NCI-H2107 treated with DMSO at 0.1 percent for 48 hours (cell line): ENCODE data around the gene C1orf105.

ENCODE experiments used
- DNase-seq: peaks from one replicate; lab custom pipeline; 2025; ENCODE audit not compliant: unreplicated experiment; lab: John Stamatoyannopoulos, UW

The C1orf105 gene

DNA sequence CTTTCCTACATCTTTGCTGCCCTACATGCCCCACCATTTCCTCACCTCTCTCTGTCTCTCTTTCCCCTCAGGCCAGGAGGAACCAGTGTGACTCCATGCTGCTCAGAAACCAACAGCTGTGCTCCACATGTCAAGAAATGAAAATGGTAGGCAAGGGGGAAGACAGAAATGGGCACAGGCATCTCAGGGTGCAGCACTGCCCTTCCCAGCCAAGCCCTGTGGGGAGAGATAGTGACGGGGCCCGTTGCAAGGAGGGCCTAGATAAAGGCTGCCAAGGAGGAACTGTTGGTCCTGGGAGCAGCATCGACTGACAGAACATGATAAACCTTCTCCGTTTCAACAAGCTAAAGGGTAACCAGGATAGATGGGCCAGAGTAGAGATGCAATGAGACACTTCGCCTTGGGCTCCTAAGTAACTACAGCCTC, 35.9 kb downstream of the C1orf105 start:
- DNase-seq, result no peak

DNA sequence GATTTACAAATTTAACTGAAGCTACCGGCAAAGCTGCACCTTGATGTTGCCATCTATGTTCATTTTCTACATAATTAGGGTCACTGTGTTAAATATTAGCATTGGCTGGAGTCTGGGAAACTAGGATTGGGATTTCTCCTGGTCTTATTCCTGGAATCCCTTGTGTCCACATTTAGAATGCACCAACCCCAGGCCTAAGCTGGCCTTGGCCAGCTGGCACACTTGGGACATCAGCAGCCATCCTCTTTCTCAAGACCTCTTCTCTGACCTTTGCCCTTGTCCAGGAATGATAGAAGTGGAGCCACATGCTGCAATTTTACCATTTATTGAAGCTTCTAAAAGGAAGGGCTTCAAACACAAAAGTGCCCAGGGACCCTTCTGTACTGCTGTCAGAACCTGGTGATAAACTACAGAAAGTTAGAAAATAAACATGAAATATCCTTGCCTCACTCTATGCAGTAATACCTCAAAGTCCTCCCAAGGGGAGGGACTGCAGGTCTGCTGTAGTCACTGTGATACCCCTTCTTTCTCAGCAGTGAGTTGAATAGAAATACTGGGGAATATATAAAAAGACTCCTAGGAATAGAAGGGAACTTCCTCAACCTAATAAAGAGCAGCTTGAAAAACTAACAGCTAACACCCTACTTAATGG, 37.1 kb downstream of the C1orf105 start:
- no peak for DNase-seq

DNA sequence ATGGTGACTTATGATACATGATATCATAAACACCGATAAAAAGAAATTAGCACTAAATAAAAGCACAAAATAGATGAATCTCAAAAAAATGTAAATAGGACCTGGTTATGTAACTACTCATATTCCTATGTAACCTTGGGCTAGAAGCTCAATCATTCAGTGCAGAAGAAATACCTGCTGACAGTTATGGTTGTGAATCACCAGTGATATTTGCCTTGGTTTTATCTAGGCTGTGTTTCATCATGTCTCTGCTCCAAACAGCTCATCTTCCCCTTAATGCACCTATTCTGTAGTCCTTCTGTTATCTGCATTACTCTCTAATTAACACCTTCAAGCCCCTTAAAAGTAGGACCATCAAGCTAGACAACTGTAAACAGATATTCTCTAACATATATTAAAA, 39.7 kb downstream of the C1orf105 start:
- DNase-seq, result no peak

DNA sequence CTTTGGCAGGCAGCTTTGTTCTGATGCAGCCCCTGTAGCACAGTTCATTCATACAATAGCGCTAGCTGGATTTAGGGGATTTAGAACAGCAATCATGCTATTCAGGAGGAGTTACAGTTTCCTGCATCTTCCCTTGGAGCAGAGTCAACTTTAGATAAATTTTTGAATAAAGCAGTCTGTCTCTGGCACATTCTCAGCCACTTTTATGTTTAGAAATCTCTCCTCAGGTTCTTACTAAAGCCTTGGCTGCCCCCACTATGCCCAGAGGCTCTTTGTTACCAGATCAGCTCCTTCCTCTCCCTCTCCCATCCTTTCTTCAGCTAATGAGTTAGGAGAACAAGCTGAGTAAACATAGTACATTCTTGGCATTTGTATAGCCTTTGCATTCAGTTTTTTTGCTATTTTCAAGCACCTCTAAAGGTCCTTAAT, 40.4 kb downstream of the C1orf105 start:
- DNase-seq, result no peak

DNA sequence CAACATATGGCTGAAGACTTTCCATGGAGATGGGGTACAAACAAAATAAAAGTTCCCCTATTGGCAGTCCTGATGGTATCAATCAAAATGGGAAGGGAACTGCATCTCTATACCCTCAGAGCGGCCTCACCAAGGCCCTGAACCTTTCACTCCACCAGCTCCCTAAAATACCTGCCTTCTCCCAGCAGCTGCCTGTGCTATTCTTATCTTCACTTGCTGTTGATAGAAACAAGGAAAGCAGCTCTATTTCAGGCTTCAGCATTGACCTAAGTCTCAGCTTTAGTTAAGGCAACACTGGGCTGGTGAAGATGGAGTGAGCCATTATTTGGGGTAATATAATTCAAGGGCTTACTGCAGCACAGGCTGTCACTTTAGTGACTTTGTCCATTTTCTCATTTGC, 45.1 kb downstream of the C1orf105 start:
- no peak for DNase-seq

DNA sequence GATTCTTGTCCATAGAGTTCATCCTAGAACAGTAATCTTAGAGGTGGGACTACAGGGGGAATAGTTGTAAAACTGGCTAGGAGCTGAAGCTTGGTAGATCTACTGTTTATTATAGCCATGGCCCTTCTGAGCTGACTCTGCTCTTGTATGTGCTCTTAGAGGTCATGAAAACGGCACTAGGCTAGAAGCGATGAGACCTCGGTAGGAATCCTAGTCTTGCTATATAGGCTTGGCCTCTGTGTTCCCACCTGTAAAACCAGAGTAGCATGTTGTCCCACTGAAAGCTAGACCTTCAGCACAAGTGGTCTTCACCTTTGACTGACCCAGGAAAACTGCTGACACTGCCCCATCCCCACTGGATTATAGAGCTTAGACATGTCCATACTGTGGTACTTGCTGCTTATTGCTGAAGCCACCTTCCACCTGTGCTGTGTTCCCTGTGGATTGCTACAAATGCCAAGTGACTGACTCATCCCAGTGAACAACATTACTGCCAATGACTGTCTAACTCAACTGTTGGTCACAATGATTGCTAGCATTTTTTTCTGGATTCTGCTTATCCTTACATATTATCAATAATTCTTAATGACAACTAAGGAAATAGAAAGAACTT, 46.4 kb downstream of the C1orf105 start:
- DNase-seq, result no peak

DNA sequence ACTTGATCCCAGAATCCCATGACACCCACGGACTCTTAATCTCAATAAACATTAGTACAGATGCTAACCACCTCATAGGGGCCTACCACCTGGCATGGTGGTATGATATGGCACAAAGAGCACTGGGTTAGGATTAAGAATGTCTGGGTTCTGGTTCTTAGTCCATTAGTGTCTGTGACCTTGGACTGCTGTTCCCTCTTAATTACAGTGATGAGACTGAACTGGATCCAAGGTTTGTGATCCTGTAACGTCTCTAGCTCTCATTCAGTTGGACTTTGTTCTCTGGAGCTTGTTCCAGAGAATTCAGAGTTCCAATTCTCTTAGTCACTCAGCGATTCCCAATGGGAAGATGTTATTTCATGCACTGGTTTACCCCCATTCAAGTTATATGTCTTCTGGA, 47.0 kb downstream of the C1orf105 start:
- DNase-seq, result no peak

DNA sequence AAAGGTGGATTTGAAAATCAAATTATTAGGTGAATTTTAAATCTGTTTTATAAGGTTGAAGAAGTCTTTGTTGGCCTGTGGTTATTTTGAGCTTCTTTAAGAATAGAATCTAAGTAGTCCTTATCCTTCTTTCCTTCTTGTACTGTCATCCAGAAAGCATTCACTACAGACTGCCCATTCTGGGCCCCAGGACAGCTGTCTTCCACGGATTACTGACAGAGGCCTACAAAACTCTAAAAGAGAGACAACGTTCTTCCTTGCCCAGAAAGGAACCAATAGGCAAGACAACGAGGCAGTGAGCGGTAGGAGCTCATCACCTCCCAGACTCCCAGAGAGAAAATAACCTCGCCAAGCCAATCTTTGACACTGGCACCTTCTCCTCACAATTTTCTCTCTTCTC, 47.8 kb downstream of the C1orf105 start:
- DNase-seq, result no peak

DNA sequence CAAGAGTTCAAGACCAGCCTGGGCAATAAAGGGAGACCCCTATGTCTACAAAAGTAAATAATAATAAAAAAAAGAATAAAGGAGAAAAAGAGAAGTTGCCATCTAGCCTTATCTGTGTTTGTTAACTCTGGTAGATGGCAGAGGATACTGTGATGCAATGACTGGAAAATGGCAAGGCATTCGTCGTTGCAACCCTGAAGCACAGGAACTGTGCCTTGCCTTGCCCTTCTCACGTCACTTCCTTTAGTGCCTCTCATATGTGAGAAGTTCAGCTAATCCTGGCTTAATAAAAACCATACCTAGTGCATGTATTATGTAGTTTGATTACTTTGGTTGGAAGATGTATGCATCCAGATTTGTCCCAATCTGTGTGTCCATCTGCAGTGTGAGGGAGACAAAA, 49.2 kb downstream of the C1orf105 start:
- DNase-seq, result no peak

DNA sequence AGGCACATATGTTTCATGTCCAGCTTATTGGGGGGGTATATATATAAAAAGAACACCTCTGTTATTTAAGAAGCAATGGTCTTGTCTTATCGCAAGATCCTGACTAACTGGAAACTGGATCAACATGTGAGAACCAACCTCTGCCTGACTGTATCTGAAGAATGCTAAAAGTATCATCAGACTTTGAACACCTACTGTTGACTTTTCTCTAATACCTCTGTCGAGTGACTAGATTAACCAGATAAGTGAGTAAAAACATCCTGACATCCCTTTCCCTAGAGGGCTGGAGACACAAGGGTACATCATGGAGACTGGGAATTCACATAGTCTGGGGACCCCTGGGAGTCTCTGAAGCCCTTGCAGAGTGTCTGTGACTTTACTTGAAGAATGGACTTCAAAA, 49.7 kb downstream of the C1orf105 start:
- no peak for DNase-seq

DNA sequence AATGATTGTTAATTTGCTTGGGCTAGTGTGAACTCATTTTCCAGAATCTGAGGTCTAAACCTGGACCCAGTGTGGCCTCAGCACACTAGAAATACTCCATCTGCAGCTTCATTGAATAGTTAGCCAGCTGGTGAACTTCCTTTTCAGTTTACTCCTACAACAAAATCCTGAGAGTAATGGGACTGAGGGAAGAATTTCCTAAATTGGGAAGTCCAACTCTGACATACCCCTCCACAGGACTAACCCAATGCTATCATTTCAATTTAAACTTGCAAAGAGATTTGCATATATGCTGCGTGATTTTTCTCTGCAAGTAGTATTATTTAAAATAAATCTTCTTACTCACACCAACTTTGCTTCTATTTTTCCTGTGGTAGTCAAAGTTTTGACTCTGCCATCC, 51.2 kb downstream of the C1orf105 start:
- DNase-seq, result no peak

DNA sequence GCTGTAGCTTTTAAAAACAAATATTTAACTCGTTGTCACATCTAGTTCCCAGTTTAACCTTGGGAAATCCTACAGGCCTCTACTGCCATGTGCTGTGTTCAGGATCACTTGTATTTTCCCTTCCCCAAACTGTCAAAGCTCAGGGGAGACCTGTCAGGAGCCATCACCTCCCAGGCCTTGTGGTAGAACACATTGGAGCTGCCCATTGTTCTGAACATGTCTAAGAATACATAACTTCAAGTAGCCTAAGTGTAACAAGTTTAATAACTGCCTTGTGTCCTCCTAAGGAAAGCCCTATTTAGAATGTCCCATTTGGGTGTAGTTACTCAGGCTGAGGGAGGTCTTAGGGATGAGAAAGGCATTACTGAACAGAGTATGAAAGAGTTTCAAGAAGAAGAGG, 52.0 kb downstream of the C1orf105 start:
- DNase-seq, result no peak

DNA sequence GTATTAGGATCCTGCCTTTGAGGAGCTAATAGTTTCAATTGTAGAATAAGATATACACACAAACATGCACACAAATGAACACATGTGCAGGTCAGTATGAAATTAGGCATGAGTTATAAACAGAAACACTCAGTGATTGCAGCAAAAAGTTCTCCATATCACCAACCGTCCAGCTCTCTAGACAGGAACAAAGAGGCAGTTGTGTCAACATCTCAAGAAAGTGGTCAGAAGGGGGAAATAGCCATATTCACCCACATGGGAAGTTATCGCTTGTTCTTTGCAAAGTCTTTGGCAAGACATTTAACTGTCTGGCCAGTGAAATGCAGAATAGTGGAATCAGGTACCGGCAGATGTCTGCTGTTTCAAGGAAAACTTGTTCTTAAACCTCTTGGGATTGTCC, 52.8 kb downstream of the C1orf105 start:
- no peak for DNase-seq

DNA sequence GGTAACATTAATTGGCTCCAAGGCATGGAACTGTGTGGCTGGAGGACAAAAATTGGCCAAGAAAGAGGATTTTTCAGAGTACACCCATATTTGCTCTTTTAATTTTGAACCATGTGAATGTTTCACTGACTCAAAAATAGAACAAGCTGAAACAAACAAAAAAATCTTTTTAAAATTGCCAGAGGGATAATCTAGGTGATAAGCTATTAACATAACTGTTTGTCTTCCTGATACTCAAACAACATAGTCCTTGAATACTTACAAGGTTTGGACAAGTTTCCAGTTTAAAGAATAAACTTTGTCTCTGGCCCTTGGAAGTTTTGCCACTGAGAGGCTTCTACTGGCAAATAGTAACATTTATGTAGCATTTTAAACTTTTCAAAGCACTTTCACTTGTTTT, 53.4 kb downstream of the C1orf105 start:
- no peak for DNase-seq

DNA sequence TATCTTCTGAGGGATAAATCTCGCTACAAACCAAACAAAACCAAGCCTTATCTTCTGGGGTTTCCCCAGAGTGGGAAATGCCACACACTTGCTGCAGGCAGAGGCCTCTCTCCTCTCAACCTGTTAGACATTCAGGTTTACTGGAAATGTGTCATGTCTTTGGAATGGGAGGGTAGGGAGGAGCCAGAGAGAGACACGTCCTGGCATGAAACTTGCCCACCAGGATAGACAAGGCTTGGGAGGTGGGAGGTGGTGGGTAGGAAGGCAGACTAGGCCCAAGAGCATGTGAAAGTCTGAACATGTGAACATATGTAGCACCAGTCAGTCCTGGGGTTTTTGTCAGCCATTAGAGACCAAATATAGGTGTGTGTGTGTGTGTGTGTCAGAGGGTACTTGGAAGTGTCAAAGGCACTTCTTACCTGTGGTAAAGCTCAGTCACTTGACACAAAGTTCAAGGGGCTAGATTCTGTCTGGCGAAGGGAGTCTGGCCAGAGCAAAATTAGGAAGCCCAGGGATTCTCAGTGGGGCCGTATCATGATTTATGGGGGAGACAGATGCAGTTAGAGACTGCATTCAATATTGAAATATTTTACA, 55.8 kb downstream of the C1orf105 start:
- DNase-seq, result no peak

DNA sequence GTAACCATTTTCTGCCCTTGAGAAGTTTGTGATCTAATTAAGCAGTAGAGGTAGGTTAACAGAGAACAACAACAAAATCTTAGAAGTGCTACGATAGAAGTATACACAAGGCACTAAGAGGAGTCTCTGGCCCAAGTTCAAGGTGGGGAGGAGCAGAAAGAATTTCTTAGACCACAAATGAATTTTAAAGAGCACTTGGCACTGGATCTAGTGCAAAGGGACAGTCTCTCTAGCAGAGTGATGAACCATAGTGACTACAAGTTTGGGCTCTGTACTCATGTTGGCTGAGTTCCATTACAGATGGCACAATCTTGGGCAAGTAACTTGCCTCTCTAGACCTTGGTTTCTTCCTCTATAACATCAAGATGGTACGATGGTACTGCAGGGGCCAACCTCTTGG, 56.7 kb downstream of the C1orf105 start:
- no peak for DNase-seq

DNA sequence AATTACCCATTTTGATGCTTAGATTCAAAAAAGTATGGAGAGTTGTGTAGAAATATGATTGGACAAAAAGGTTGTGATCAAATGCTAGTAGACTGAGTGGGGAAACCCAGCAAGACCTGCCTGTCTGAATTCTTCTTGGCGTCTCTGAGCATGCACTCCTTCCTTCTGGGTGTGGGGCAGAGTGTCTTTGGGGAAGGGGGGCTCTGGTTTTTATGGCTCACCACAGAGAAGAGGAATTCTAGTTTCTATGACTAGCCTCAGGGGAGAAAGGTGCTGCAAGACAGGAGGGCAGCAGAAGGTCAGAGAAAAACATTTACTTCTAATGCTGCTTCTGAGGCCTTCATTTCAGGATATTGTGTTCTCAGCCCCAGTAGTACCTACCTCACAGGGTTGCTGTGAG, 57.3 kb downstream of the C1orf105 start:
- no peak for DNase-seq

DNA sequence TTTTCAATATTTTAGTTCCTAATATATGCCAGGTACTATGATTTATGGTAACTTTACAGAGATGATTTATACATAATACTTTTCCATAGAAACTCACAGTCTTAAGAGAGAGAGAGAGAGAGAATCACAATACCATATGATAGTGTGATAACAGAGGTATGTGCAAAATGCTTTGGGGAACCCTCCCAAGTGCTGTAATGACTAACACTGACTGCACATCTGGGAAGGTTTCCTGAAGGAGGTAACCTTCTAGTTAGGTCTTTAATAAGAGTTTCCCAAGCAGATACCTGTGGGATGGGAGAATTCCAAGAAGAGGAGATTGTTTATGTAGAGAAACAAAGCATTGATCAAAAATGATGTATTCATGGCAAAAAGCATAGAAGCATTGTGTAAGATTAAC, 58.0 kb downstream of the C1orf105 start:
- DNase-seq, result no peak

DNA sequence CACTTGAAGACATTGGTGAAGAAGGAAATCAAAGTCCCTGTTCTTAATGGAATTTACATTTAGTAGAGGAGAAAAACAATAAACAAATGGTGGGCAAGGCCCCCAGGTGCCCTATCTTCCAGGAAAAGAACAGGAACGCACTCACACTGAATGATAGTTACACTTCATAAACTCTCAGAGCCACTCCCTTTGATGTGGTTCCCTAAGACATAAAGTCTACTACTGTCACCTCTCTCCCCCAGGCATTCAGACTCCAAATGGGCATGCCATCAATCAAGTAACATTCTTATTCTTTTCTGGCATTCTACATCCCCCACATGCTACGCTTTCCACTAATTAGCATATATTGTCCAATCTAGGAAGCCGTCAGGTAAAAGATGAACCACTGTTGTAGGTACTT, 59.9 kb downstream of the C1orf105 start:
- no peak for DNase-seq

DNA sequence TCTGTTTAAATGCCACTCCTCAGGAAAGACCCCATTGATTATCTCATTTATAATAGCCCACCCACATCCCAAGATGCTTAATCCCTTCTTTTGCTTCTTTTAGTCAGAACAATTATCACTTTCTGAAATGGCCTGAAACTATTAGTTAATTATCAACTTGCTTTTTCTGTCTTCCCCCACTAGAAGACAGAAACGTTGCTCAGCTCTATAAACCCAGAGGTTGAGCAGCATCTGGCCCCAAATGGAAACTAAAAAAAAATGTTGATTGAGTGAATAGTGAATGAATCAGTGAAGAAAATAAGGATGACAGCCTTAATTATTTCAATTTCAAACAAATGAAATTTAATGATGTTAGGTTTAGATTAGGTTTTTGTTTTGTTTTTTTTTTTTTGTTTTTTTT, 61.6 kb downstream of the C1orf105 start:
- DNase-seq, result no peak

DNA sequence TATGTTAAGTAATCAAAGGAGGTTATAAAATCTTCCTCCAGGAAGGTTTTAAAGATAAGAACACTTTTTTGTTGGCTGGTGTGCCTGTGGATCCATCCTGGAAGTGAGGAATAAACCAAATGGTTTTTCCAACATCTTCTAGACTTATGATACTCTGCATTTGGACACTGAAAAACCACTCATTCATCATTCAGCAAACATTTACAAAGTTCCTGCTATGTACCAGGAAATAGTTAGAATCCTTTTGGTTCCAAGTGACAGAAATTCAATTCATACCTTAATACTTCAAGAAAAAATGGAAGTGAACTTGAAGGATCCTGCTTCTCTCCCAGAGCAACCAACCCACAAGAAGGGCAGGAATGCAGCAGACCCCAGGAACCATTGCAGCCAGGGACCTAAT, 63.0 kb downstream of the C1orf105 start:
- no peak for DNase-seq

DNA sequence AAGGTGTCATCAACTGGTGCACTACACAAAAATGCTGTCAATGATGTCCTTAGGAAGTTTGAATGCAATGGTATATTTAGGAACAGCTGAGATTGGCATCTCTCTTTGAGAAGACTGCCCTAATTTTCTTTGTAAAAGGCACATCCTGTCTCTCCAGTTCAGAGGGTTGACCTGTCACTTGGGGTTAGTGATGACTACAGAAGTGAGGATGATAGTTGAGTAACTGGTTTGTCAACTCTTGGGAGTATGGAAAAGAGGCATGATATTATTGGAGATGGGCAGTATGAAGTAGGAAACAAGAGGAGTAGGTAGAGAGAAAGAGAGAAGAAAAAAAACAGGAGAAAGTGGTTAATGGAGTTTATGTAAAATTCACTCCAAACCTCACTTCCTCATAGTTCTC, 63.8 kb downstream of the C1orf105 start:
- no peak for DNase-seq

DNA sequence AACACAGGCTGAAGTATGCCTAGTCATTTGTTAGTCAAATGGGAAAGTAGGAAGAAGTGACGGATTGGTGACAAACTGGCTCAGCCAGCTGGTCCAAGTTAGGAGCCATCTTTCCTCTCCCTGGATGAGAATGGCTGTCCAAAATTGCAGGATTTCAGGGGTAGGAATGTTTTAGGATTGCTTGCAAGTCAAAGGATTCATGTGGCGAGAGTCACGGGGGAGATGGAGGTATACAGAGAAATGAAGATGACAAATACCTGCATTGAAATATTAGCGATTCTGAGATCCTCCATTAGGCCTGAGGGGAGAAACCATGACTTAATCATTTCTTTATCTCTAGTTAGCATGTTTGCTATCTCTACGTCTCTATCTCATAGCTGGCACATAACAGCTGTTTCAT, 65.1 kb downstream of the C1orf105 start:
- no peak for DNase-seq
